GM19099 (cell line): Measurements from ENCODE around the gene CCR3.

Experiments
- POLR2A ChIP-seq: IDR thresholded peaks from 3 replicates; pipeline ENCODE4 v1.6.1; 2011; ENCODE audit warnings: low read depth; ENCODE audit not compliant: insufficient read length; ENCODE audit errors: extremely low read depth

CCR3 gene

GRCh38 chr3:46293991-46294833 lies 52.0 kb downstream of the CCR3 start:
- TF ChIP-seq POLR2A = no peak

GRCh38 chr3:46296826-46297225 lies 54.6 kb downstream of the CCR3 start:
- TF ChIP-seq POLR2A = no peak

GRCh38 chr3:46297658-46298423 lies 55.6 kb downstream of the CCR3 start:
- TF ChIP-seq POLR2A = no peak

- TF ChIP-seq POLR2A = no peak
Observed at GRCh38 chr3:46298871-46299607, 56.8 kb downstream of the CCR3 start.

- TF ChIP-seq POLR2A = no peak
Observed at GRCh38 chr3:46299608-46300460, 57.6 kb downstream of the CCR3 start.

- no peak for TF ChIP-seq POLR2A
Observed at GRCh38 chr3:46300461-46300789, 58.2 kb downstream of the CCR3 start.

- no peak for TF ChIP-seq POLR2A
Observed at GRCh38 chr3:46301122-46301835, 59.0 kb downstream of the CCR3 start.

GRCh38 chr3:46303240-46303639 lies 61.0 kb downstream of the CCR3 start:
- no peak for TF ChIP-seq POLR2A

GRCh38 chr3:46304739-46305138 lies 62.5 kb downstream of the CCR3 start:
- TF ChIP-seq POLR2A = no peak

GRCh38 chr3:46312991-46313390 lies 70.7 kb downstream of the CCR3 start:
- TF ChIP-seq POLR2A = no peak

- TF ChIP-seq POLR2A = no peak
Observed at GRCh38 chr3:46314517-46314916, 72.3 kb downstream of the CCR3 start.

GRCh38 chr3:46316206-46316605 lies 73.9 kb downstream of the CCR3 start:
- TF ChIP-seq POLR2A = no peak
